ENCODE results near the gene RUBCNL.

DNA sequence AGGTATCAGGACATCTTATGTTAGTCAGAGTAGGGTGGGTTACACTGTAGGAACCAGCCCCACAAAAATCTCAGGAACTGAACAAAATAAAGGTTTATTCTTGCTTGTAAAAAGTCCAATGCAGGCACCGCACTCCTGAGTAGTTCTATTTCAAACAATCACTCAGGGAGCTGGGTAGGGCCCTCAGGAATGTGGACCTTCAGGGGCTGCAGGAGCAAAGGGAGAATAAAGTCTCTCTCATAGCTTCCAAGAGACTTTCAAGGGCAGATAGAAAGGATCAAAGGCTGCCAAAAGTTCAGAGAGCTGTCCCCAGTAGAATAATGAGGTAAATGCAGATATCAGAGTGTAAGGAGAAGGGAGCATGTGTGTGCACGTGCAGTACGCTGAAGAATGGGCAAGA lies 49.4 kb downstream of the RUBCNL start:
- TF ChIP-seq SIN3A (IDR thresholded peaks at IDR 0.05; ENCODE audit: borderline replicate concordance, insufficient read depth, low read length) (no peak), POLR2AphosphoS5 (IDR thresholded peaks at IDR 0.05; ENCODE audit: low read depth, low read length) (no peak), TAF1 (IDR thresholded peaks at IDR 0.05; ENCODE audit: borderline replicate concordance, insufficient read depth, low read length) (no peak), FOXP2 (optimal IDR thresholded peaks at IDR 0.05; ENCODE audit: borderline replicate concordance, extremely low read depth, extremely low read length, insufficient read depth) (no peak)
- TF ChIP-seq, protein P1, sequence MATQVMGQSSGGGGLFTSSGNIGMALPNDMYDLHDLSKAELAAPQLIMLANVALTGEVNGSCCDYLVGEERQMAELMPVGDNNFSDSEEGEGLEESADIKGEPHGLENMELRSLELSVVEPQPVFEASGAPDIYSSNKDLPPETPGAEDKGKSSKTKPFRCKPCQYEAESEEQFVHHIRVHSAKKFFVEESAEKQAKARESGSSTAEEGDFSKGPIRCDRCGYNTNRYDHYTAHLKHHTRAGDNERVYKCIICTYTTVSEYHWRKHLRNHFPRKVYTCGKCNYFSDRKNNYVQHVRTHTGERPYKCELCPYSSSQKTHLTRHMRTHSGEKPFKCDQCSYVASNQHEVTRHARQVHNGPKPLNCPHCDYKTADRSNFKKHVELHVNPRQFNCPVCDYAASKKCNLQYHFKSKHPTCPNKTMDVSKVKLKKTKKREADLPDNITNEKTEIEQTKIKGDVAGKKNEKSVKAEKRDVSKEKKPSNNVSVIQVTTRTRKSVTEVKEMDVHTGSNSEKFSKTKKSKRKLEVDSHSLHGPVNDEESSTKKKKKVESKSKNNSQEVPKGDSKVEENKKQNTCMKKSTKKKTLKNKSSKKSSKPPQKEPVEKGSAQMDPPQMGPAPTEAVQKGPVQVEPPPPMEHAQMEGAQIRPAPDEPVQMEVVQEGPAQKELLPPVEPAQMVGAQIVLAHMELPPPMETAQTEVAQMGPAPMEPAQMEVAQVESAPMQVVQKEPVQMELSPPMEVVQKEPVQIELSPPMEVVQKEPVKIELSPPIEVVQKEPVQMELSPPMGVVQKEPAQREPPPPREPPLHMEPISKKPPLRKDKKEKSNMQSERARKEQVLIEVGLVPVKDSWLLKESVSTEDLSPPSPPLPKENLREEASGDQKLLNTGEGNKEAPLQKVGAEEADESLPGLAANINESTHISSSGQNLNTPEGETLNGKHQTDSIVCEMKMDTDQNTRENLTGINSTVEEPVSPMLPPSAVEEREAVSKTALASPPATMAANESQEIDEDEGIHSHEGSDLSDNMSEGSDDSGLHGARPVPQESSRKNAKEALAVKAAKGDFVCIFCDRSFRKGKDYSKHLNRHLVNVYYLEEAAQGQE (IDR thresholded peaks at IDR 0.05; ENCODE audit: insufficient read depth in 1 of 2, low read depth in 2 of 2, low read length in 2 of 2), result no peak
